ENCODE measurements around the gene RASSF6.
A peak's percentile ranks its signal among the peaks of the same experiment; 100 is the strongest.
"Not testable (repeated sequence)": the region's sequence is repeated elsewhere in the genome, so short reads cannot be mapped to it uniquely, and the experiment has no call there.

The RASSF6 gene

DNA sequence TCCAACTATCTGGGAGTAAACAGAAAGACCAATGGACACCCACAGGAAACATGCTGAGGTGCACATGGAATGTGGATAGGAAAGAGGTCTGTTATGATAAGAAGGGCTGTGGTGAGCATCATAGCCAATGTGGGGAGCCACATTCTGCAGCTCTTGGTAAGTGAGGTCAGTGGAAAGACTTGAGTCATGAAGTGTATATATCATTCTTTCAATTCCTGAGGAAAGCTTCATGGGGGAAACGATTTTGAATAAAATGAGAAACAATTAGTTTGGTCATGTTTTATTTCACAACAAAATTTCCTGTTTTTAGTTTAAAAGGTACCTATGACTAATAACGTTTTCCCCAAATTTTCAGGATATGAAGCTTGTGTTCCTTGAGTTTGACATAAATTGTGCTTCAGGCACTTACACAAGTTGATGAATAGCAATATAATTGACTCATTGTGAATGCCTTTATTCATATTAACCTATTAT, 41.4 kb upstream of the RASSF6 start:
- H3K4me3 ChIP-seq (ENCODE audit: low read depth, low read length) = no peak overlapping the region
- TF ChIP-seq, protein P1, sequence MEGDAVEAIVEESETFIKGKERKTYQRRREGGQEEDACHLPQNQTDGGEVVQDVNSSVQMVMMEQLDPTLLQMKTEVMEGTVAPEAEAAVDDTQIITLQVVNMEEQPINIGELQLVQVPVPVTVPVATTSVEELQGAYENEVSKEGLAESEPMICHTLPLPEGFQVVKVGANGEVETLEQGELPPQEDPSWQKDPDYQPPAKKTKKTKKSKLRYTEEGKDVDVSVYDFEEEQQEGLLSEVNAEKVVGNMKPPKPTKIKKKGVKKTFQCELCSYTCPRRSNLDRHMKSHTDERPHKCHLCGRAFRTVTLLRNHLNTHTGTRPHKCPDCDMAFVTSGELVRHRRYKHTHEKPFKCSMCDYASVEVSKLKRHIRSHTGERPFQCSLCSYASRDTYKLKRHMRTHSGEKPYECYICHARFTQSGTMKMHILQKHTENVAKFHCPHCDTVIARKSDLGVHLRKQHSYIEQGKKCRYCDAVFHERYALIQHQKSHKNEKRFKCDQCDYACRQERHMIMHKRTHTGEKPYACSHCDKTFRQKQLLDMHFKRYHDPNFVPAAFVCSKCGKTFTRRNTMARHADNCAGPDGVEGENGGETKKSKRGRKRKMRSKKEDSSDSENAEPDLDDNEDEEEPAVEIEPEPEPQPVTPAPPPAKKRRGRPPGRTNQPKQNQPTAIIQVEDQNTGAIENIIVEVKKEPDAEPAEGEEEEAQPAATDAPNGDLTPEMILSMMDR (conservative IDR thresholded peaks at IDR 0.05; ENCODE audit: low read depth, low read length) = peak; percentile 35
- peak; percentile 99 for DNase-seq (ENCODE audit: low read depth)

DNA sequence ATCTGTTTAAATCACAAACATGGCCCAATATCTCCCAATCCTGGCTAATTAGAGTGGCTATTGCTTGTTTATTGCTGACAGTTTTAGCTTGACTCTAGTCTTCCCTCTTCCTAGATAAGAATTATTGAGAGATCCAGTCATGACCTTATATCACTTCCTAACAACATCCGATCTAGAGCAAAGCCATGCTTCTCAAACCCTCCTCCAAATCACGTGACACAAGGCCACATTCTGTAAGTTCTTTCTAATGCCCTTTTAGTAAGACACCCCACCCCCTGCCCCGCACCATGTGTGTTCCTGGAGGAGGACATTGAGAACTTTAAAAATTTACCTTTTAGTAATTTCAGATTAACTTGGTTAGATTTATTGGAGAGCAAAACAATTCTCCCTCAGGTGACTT, 40.6 kb upstream of the RASSF6 start:
- TF ChIP-seq, protein P1 (conservative IDR thresholded peaks at IDR 0.05; ENCODE audit: low read depth, low read length) = no peak
- no peak for DNase-seq (ENCODE audit: low read depth)
- no peak overlapping the region for H3K4me3 ChIP-seq (ENCODE audit: low read depth, low read length)

DNA sequence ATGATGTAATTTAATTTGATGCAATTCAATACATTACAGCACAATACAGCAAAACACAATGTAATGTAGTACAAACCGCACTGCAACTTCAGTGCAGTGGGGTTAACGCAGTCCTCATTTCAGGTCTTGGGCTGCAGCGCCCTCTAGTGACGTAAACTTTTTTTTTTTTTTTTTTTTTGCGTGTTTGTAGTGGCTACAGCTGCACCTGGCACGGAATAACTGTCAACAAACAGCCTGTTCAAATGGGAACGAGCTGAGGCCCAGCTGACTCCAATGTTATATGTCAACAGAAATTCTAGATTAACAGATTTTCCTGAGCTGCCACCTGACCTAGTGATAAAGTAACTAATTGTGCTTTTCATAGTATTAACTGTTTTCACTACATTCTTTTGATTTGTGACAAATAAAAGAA, 33.5 kb upstream of the RASSF6 start:
- TF ChIP-seq, protein P1 (conservative IDR thresholded peaks at IDR 0.05; ENCODE audit: low read depth, low read length) = peak; percentile 75
- H3K4me3 ChIP-seq (ENCODE audit: low read depth, low read length) = no peak overlapping the region
- peak; percentile 78 for DNase-seq (ENCODE audit: low read depth)

DNA sequence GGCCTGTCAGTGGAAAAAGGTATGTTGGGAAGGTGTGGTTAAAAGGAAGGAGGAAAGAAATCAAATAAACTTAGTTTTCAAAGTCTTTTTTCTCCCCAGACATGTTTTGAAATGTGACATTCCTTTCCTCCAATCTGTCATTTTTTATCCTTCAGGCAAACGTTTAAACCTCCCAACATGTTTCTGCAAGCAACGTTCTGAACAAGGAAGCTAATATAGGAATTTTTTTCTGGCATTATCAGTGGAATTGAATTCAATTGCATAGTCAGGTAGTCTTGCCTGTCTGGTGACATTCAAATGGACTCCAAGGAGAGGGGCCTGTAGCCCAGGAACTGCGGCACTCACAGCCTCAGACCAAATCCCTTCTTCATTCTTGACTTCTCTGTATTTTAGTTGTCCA, 30.0 kb upstream of the RASSF6 start:
- DNase-seq (ENCODE audit: low read depth) = no peak
- H3K4me3 ChIP-seq (ENCODE audit: low read depth, low read length) = no peak overlapping the region
- TF ChIP-seq, protein P1 (conservative IDR thresholded peaks at IDR 0.05; ENCODE audit: low read depth, low read length) = no peak

DNA sequence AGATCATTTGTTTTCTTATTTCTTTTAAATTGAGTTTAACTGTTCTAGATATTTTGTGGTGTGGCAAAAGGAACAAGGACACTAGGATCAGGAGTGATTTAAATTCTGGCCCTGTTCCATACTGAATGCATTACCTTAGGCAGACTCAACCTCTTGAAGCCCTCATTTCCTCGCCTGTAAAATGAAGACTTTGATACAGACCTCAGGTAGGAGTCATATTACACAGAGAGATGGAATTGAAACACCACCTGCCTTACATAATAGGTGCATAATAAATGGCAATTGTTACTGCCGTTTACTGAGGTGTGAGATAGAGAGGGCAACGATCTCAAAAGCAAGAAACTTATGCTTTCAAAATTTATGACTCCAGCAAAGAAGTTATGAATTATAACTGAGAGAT, 28.2 kb upstream of the RASSF6 start:
- TF ChIP-seq, protein P1 (conservative IDR thresholded peaks at IDR 0.05; ENCODE audit: low read depth, low read length) = no peak
- H3K4me3 ChIP-seq (ENCODE audit: low read depth, low read length) = no peak overlapping the region
- DNase-seq (ENCODE audit: low read depth) = no peak

DNA sequence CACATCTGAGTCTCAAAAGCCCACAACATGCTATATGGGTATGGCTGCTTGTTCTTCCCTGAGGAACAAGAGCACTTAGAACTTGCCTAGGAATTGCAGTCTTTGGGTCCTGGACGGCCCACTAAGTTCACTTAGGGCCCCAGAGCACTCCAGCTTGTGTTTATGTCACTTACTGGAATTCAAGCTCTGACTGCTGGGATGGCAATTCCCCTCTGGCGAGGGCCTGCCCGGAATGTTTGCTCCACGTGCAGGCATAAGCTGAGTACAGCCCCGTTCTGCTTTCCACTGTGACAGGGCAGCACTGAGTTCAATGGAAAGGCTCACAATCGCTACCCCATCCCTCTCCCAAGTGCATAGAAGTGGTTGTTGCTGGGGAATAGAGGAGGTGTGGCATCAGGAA, 25.9 kb upstream of the RASSF6 start:
- no peak overlapping the region for H3K4me3 ChIP-seq (ENCODE audit: low read depth, low read length)
- TF ChIP-seq, protein P1 (conservative IDR thresholded peaks at IDR 0.05; ENCODE audit: low read depth, low read length) = no peak
- DNase-seq (ENCODE audit: low read depth) = no peak

DNA sequence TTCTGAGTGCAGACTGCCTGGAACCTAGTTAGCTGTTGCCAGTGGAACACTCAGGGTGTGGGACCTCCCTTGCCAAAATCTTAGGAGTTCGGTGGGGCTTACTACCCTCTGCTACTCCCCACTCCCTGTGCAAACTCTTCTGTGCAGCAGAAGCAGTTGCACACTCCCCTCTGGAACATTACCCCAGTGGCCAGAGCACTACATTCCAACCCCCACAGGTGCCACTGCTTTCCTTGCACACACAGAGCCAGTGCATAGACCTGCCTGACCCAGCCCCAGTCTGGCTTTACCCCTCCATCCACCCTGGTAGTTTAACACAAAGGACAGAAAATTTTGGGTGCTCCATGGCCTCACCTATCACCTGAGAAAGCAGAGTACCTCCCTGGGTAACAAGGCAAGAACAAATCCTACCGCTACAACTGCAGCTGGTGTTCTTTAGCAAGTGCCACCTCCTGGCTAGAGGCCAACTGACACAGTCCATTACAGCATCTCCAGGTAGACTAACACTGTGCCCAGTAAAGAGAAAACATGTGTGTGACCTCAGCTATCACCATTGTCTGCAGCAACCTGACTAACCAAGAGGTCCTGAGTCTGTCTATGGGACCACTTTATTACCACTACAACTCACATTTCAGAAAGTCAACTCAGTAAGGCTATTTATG, 11.5 kb upstream of the RASSF6 start:
- DNase-seq (ENCODE audit: low read depth) = no peak
- TF ChIP-seq, protein P1 (conservative IDR thresholded peaks at IDR 0.05; ENCODE audit: low read depth, low read length) = no peak
- no peak overlapping the region for H3K4me3 ChIP-seq (ENCODE audit: low read depth, low read length)

DNA sequence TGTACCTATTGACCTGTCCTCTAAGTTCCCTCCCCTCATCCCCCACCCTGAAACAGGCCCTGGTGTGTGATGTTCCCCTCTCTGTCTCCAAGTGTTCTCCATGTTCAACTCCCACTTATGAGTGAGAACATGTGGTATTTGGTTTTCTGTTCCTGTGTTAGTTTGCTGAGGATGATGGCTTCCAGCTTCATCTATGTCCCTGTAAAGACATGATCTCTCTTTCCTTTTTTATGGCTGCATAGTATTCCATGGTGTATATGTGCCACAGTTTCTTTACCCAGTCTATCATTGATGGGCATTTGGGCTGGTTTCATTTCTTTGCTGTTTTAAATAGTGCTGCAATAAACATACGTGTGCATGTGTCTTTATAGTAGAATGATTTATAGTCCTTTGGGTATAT, 8.6 kb upstream of the RASSF6 start:
- not testable (repeated sequence) for H3K4me3 ChIP-seq (ENCODE audit: low read depth, low read length); DNase-seq (ENCODE audit: low read depth)
